Cardiac fibroblast (primary cell): ENCODE measurements around the gene STK10.
"Not testable (repeated sequence)": the region's sequence is repeated elsewhere in the genome, so short reads cannot be mapped to it uniquely, and the experiment has no call there.

ENCODE experiments used
- DNase-seq, 2 donors: peaks; one replicate each; pipeline versions ENCODE4 v3.0.0 to v3.0.0-alpha.2; 2010; ENCODE audit warnings: low read depth in 2 of 2
- H3K4me3 ChIP-seq, 2 donors: replicated peaks in 1 of 2; 1 replicate in 1 of 2; 2 replicates in 1 of 2; pipeline ENCODE4 v1.5.1; 2011; ENCODE audit warnings: low read depth in 2 of 2, low read length in 2 of 2, mild to moderate bottlenecking in 2 of 2, moderate library complexity in 1 of 2
- CTCF ChIP-seq: IDR thresholded peaks from one replicate; pipeline ENCODE4 v1.5.1; 2011; ENCODE audit warnings: low read depth, mild to moderate bottlenecking, low read length, inconsistent platforms

The STK10 gene

GRCh38 chr5:172029876-172030275 is 158.1 kb downstream of the STK10 start:
- no peak for TF ChIP-seq CTCF
- no peak for DNase-seq
- H3K4me3 ChIP-seq, result no peak overlapping the region

GRCh38 chr5:172028167-172028566 is 159.9 kb downstream of the STK10 start:
- no peak for DNase-seq
- no peak for TF ChIP-seq CTCF
- H3K4me3 ChIP-seq, result no peak overlapping the region

- peak; percentile 23 to 54 for DNase-seq
- not testable (repeated sequence) for H3K4me3 ChIP-seq
Observed at GRCh38 chr5:172020110-172020786, 167.8 kb downstream of the STK10 start.

- TF ChIP-seq CTCF, result no peak
- DNase-seq, result no peak
- H3K4me3 ChIP-seq, result no peak overlapping the region
Observed at GRCh38 chr5:172015346-172015745, 172.7 kb downstream of the STK10 start.

GRCh38 chr5:172010278-172010677 is 177.7 kb downstream of the STK10 start:
- peak; percentile 32 to 77 for DNase-seq
- no peak for TF ChIP-seq CTCF

GRCh38 chr5:172009536-172010270 is 178.3 kb downstream of the STK10 start:
- H3K4me3 ChIP-seq, result no peak overlapping the region

More at GRCh38 chr5:172010278-172010677, 177.7 kb downstream of the STK10 start:
- no peak overlapping the region for H3K4me3 ChIP-seq

More at GRCh38 chr5:172009536-172010270, 178.3 kb downstream of the STK10 start:
- no peak for TF ChIP-seq CTCF
- peak; percentile 18 to 33 for DNase-seq
